HepG2 (cell line): ENCODE data around the gene FGF21. TPM values are rescaled to one million over a fixed set of nuclear protein-coding genes. Genes with fewer than 3 reads are reported as not detected.

ENCODE experiments used
- ATAC-seq: fragments of 200-7000 bp; cut with Tn5 transposase; 3 replicates; pipeline ENCODE4 v1.9.1; 2020; ENCODE audit warnings: mild to moderate bottlenecking, moderate library complexity
- BruUV-seq: library from RNA; stranded (reverse); fragments of 400-500 nt; replicated peaks from 2 replicates; lab custom pipeline; 2021; lab: Mats Ljungman, UMichigan
- CTCF ChIA-PET: fragments of 300-600 bp; formaldehyde crosslinking; extraction: SDS; loops from one replicate; lab custom pipeline; 2021; ENCODE audit warnings: low total read pairs, inconsistent platforms, low intra/inter-chr PET ratio; lab: Yijun Ruan, JAX
- POLR2A ChIA-PET: fragments of 350-600 bp; sonication (Branson Sonifier 250); formaldehyde crosslinking; loops from one replicate; lab custom pipeline; 2020; ENCODE audit warnings: antibody characterized with exemption, inconsistent platforms; lab: Yijun Ruan, JAX
- DNase-seq: peaks from one replicate; pipeline ENCODE4 v3.0.0-alpha.2; 2015; ENCODE audit warnings: low spot score
- FAIRE-seq: peaks from 3 replicates; lab custom pipeline; 2011; peaks lifted over from hg19 to GRCh38; lab: Jason Lieb, UNC
- H2AFZ ChIP-seq: one replicate; pipeline ENCODE4 v1.6.1; 2011; ENCODE audit warnings: low read length, inconsistent platforms
- H3K27ac ChIP-seq: fragments of 300-600 bp; 3 replicates; pipeline ENCODE4 v1.8.0; 2011; ENCODE audit warnings: mixed run types, mild to moderate bottlenecking, mixed read lengths, low read length, inconsistent platforms; ENCODE audit not compliant: insufficient read depth; ENCODE audit errors: extremely low read length
- H3K27me3 ChIP-seq, 2 experiments: fragments of 200-600 bp in 1 of 2; 2 replicates in 1 of 2; 3 replicates in 1 of 2; pipeline versions ENCODE4 v1.6.0 to v1.8.0; 2011; ENCODE audit warnings: low read length in 2 of 2, mild to moderate bottlenecking in 2 of 2, moderate library complexity in 2 of 2, inconsistent platforms in 1 of 2; ENCODE audit not compliant: insufficient read depth in 2 of 2, control insufficient read depth in 1 of 2
- H3K36me3 ChIP-seq, 2 experiments: fragments of 200-600 bp in 1 of 2; replicated peaks in 1 of 2; 2 replicates in 1 of 2; 3 replicates in 1 of 2; pipeline versions ENCODE4 v1.5.1 to v1.8.0; 2011; ENCODE audit warnings: low read length in 2 of 2, inconsistent platforms in 1 of 2; ENCODE audit not compliant: insufficient read depth in 2 of 2, control insufficient read depth in 1 of 2
- H3K4me1 ChIP-seq: 2 replicates; pipeline ENCODE4 v1.5.1; 2012; ENCODE audit warnings: low read length, inconsistent platforms; ENCODE audit not compliant: insufficient read depth
- H3K4me2 ChIP-seq: 2 replicates; pipeline ENCODE4 v1.6.0; 2011; ENCODE audit warnings: low read depth, low read length, inconsistent platforms
- H3K4me3 ChIP-seq, 3 experiments: fragments of 200-600 bp in 1 of 3; sonication (generic), shearing (Covaris generic) in 1 of 3; replicated peaks in 1 of 3; 2 replicates each; pipeline ENCODE4 v1.5.1; 2011 to 2016; ENCODE audit warnings: low read length in 3 of 3, inconsistent platforms in 2 of 3, low read depth in 2 of 3, mild to moderate bottlenecking in 2 of 3, control low read depth in 1 of 3, mixed read lengths in 1 of 3; ENCODE audit not compliant: insufficient read depth in 1 of 3
- H3K79me2 ChIP-seq: one replicate; pipeline ENCODE4 v1.6.1; 2011; ENCODE audit warnings: low read length, inconsistent platforms; ENCODE audit not compliant: insufficient read depth
- H3K9ac ChIP-seq: 2 replicates; pipeline ENCODE4 v1.6.0; 2011; ENCODE audit warnings: mild to moderate bottlenecking, low read depth, low read length, inconsistent platforms; ENCODE audit not compliant: insufficient read depth
- H3K9me3 ChIP-seq: 2 replicates; pipeline ENCODE4 v1.5.1; 2012; ENCODE audit warnings: mild to moderate bottlenecking, low read length
- H4K20me1 ChIP-seq: 2 replicates; pipeline ENCODE4 v1.6.0; 2011; ENCODE audit warnings: inconsistent platforms, mild to moderate bottlenecking, low read length, moderate library complexity; ENCODE audit not compliant: insufficient read depth
- ATF7 ChIP-seq, 2 experiments: fragments of 450-650 bp in 1 of 2; sonication (generic) in 1 of 2; formaldehyde crosslinking in 1 of 2; IDR thresholded peaks; 2 replicates each; pipeline versions ENCODE4 v1.4.0 to v1.6.1; 2016 to 2020; ENCODE audit warnings: antibody characterized with exemption in 1 of 2, mild to moderate bottlenecking in 1 of 2, missing genetic modification reagents in 1 of 2
- ATRX ChIP-seq: sonication (generic); formaldehyde crosslinking; IDR thresholded peaks from 2 replicates; pipeline ENCODE4 v1.4.0; 2020; ENCODE audit warnings: missing genetic modification reagents, borderline replicate concordance
- MTA1 ChIP-seq: sonication (generic); formaldehyde crosslinking; IDR thresholded peaks from 2 replicates; pipeline ENCODE4 v1.4.0; 2020; ENCODE audit warnings: missing genetic modification reagents, mild to moderate bottlenecking, borderline replicate concordance
- RBFOX2 ChIP-seq: fragments of 200-400 bp; formaldehyde crosslinking; IDR thresholded peaks from 2 replicates; pipeline ENCODE4 v1.6.1; 2017; ENCODE audit warnings: low read depth, mild to moderate bottlenecking, low read length
- RORA ChIP-seq: sonication (generic); formaldehyde crosslinking; IDR thresholded peaks from 2 replicates; pipeline ENCODE4 v1.5.0; 2020; ENCODE audit warnings: mild to moderate bottlenecking, missing genetic modification reagents, moderate library complexity
- SP5 ChIP-seq: IDR thresholded peaks from 2 replicates; pipeline ENCODE4 v1.6.1; 2016; ENCODE audit warnings: low read depth, borderline replicate concordance
- ZFP91 ChIP-seq: sonication (generic); formaldehyde crosslinking; IDR thresholded peaks from 2 replicates; pipeline ENCODE4 v1.9.0; 2022; ENCODE audit warnings: missing genetic modification reagents, mild to moderate bottlenecking, borderline replicate concordance
- ZNF33B ChIP-seq: sonication (generic); formaldehyde crosslinking; IDR thresholded peaks from 2 replicates; pipeline ENCODE4 v1.5.1; 2020; ENCODE audit warnings: mild to moderate bottlenecking, missing genetic modification reagents
- ZNF431 ChIP-seq: sonication (generic); formaldehyde crosslinking; IDR thresholded peaks from 2 replicates; pipeline ENCODE4 v1.9.0; 2022; ENCODE audit warnings: missing genetic modification reagents, low read depth, mild to moderate bottlenecking, borderline replicate concordance
- WGBS: methylation state at CpG from one replicate; pipeline ENCODE4 v1.1.6; 2017; ENCODE audit warnings: low lambda C conversion rate; 5-methylcytosine and 5-hydroxymethylcytosine counted together
- in situ Hi-C: cut with HindIII; loops from 2 replicates; pipeline ENCODE4 v1.10.0; 2017; ENCODE audit warnings: low pct_unique_long_range_greater_than_20kb; ENCODE audit not compliant: extremely low pct_ligation_motif_present
- intact Hi-C: fragments of 100-400 bp; cut with micrococcal nuclease; formaldehyde crosslinking; loops from one replicate; pipeline ENCODE4 v1.10.0; 2022; ENCODE audit not compliant: unreplicated experiment
- polyA plus RNA-seq, 8 experiments: library from polyadenylated mRNA; depleted of rRNA in 3 of 8; stranded (reverse) in 7 of 8; unstranded in 1 of 8; fragments of >200 nt; fragmentation: Illumina TruSeq in 4 of 8; extraction: Trizol in 4 of 8; gene quantifications; 2 replicates each; pipeline versions ENCODE4 v1.2.1 to v1.2.3, GENCODE V29; 2011 to 2016; ENCODE audit warnings: low read depth in 4 of 8, missing spikeins in 1 of 8, mixed read lengths in 1 of 8; ENCODE audit not compliant: insufficient read depth in 1 of 8
- total RNA-seq, 5 experiments: library from RNA; depleted of rRNA; stranded (reverse); fragments of >200 nt; fragmentation: Illumina TruSeq; extraction: Trizol; gene quantifications; 2 replicates each; pipeline ENCODE4 v1.2.3, GENCODE V29; 2016; ENCODE audit warnings: low read depth in 1 of 5
- TF ChIP-seq, protein P1 (sequence below): sonication (generic); formaldehyde crosslinking; IDR thresholded peaks from 2 replicates; pipeline ENCODE4 v1.8.0; 2022; ENCODE audit warnings: missing genetic modification reagents, low read depth, mild to moderate bottlenecking, borderline replicate concordance
- TF ChIP-seq, protein P2 (sequence below): sonication (generic); formaldehyde crosslinking; IDR thresholded peaks from 2 replicates; pipeline ENCODE4 v1.4.0; 2020; ENCODE audit warnings: missing genetic modification reagents, borderline replicate concordance

The FGF21 gene
- total and polyA plus RNA-seq, 2 of the 13 experiments (the other 11 are each of a cell fraction or from before 2014, with no cell fraction given), result 0.17 TPM; not detected in 1

DNA sequence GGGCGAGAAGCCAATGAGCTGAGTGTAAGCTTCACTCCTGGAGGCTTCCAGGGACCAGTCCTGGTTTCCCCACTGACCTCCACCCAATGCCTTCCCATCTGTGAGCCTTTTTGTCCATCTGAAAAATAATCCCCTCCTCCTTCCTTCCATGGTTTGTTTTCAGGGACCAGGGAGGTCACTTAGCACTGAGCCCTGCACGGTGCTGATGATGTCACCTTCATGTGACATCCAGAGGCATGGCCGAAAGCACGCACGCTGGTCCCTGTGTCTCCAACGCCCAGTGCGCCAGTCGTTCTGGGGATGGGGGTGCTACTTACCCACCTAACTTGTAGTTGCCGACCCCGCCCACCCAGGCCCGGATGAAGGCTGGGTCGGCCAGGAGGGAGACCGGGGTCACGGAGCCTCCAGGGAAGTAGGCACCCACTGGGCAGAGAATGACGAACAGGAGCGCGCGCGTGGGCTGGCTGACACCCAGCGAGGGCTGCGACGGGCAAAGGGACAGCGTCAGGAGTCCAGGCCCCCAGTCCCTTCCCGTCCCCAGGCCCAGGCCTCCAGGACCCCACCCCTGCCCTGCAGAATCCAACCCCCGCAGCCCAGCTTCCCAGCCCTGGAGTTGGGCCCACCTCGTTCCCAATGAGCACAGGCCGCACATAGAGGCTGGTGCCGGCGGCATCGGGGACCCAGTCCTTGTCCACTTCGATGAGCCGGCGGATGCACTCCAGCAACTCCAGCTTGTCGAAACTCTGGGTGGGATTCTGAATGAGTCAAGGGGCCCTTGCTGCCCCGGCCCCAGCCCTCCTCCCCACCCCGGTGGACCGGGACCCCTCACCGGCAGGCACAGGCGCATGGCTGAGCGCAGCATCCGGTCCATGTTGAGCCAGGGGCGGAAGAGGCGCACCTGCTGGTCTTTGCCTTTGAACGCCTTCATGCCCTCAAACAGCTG lies 44.3 kb downstream of the FGF21 start:
- WGBS, result 74% methylated on average over 13 of the region's 44 CpGs
- no peak overlapping the region for H3K27ac ChIP-seq
- no peak for DNase-seq
- TF ChIP-seq RBFOX2, result no peak
- TF ChIP-seq, protein P1, sequence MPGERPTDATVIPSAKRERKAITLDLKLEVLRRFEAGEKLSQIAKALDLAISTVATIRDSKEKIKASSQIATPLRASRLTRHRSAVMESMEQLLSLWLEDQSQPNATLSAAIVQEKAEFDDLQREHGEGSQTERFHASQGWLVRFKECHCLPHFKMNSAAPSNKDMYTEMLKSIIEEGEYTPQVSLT, result no peak
- TF ChIP-seq, protein P2, sequence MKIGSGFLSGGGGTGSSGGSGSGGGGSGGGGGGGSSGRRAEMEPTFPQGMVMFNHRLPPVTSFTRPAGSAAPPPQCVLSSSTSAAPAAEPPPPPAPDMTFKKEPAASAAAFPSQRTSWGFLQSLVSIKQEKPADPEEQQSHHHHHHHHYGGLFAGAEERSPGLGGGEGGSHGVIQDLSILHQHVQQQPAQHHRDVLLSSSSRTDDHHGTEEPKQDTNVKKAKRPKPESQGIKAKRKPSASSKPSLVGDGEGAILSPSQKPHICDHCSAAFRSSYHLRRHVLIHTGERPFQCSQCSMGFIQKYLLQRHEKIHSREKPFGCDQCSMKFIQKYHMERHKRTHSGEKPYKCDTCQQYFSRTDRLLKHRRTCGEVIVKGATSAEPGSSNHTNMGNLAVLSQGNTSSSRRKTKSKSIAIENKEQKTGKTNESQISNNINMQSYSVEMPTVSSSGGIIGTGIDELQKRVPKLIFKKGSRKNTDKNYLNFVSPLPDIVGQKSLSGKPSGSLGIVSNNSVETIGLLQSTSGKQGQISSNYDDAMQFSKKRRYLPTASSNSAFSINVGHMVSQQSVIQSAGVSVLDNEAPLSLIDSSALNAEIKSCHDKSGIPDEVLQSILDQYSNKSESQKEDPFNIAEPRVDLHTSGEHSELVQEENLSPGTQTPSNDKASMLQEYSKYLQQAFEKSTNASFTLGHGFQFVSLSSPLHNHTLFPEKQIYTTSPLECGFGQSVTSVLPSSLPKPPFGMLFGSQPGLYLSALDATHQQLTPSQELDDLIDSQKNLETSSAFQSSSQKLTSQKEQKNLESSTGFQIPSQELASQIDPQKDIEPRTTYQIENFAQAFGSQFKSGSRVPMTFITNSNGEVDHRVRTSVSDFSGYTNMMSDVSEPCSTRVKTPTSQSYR (CRISPR knock-in tag), result no peak
- TF ChIP-seq ATF7 (IDR thresholded peaks at IDR 0.05), result peak; percentile 19; the same call in 1 of the 2 replicates
- no peak for TF ChIP-seq ATF7 (CRISPR knock-in tag; IDR thresholded peaks at IDR 0.05)
- 0 out of 2 replicates have a peak, but pooled peaks have one; percentile 27 for TF ChIP-seq MTA1 (CRISPR knock-in tag)
- no peak for TF ChIP-seq RORA
- TF ChIP-seq ATRX, result no peak
- TF ChIP-seq ZNF431, result no peak
- TF ChIP-seq SP5, result no peak
- TF ChIP-seq ZNF33B (CRISPR knock-in tag), result no peak
- TF ChIP-seq ZFP91, result no peak
- TF ChIP-seq, all 625 proteins: peak for 2
- Histone ChIP-seq H3K4me3 (no peak overlapping the region), H3K9me3 (no peaks in the 10 kb centered on the region), H3K36me3 (no peaks in the 10 kb centered on the region), H3K27me3 (no peaks in the 10 kb centered on the region), H4K20me1 (no peaks in the 10 kb centered on the region), H3K79me2 (no peaks in the 10 kb centered on the region), H3K9ac (no peak overlapping the region), H3K4me1 (peaks cover 19% of the 10 kb centered on the region), H3K4me2 (no peak overlapping the region; the same call in 1 of the 2 replicates), H2AFZ (no peak overlapping the region)
- POLR2A ChIA-PET, result interaction anchor here (1.2 kb wide), 1 partner anchor 8 kb away, joined by 6 read pairs; no protein-coding TSS in a partner anchor
- no peak for FAIRE-seq
- no TSS peak for BruUV-seq
- intact Hi-C loops (no loop called here), in situ Hi-C loops (loop anchor here (5.0 kb wide), 1 partner anchor 38 kb away; the partner anchor contains the start of gene HSD17B14)
- ATAC-seq, result no peak
- CTCF ChIA-PET, result no interaction called here
